Left forelimb (tissue), 1 donor: ENCODE data around the gene ECEL1.

Source experiments
- DNase-seq: peaks from one replicate; pipeline ENCODE4 v3.0.0-alpha.2; 2018; ENCODE audit warnings: low spot score

Gene ECEL1

DNA sequence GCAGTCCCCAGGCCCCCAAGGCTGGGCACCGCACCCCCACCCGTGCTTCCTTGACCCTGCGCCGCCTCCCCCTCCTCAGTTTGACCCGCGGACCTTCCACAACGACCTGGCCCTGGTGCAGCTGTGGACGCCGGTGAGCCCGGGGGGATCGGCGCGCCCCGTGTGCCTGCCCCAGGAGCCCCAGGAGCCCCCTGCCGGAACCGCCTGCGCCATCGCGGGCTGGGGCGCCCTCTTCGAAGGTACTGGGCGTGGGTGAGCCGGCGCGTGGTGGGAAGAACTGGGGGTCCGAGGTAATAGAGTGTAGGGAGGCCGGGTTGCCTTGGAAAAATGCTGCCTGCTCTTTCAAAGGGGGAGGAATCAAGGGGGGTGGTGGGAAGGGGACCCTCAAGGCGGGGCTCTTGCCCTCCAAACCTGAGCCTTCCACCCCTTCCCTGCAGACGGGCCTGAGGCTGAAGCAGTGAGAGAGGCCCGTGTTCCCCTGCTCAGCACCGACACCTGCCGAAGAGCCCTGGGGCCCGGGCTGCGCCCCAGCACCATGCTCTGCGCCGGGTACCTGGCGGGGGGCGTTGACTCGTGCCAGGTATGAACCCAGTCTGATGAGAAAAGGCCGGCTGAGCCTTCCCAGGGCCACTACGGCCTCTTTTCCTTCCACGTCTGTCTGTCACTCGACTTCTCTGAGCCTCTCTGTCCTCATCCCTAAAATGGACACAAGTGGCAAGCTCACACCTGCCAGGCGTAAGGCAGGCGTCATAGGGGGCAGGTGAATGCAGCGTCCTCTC is 35.2 kb upstream of the ECEL1 start:
- no peak for DNase-seq

DNA sequence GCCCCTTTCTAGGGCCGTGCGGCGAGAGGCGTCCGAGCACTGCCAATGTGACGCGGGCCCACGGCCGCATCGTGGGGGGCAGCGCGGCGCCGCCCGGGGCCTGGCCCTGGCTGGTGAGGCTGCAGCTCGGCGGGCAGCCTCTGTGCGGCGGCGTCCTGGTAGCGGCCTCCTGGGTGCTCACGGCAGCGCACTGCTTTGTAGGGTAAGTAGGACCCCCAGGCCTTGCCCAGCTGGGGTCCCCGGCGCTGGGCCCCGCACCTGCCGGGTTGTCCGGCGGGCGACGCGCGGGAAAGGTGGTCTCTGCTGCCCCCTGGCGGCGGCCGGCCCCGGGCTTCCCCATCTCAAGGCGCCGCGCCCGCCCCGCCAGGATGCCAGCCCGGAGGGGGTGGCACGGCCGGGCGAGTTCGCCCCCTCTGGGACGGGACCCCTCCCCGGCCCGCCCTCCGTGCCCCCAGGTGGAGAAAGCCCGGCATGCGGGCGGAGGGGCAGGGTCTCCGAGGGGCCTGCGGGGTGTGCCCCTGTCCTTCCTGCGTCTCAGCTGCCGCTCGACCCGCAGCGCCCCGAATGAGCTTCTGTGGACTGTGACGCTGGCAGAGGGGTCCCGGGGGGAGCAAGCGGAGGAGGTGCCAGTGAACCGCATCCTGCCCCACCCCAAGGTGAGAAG is 34.5 kb upstream of the ECEL1 start:
- no peak for DNase-seq

DNA sequence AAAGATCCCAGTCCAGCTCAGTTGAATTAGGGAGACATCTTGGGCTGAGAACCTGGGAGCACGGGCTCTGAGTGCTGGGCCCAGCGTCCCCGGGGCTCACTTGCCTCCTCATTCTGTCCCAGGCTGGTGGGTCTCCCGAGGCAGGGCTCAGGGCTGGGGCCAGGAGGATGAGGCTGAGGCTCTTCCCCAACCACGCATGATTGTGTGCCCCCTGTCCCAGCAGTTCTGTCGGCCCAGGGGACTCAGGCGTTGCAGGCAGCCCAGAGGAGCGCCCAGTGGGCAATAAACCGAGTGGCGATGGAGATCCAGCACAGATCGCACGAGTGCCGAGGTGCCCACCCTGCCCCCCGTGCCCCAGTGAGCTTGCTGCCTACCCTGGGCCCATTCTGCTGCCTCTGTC is 33.5 kb upstream of the ECEL1 start:
- no peak for DNase-seq

DNA sequence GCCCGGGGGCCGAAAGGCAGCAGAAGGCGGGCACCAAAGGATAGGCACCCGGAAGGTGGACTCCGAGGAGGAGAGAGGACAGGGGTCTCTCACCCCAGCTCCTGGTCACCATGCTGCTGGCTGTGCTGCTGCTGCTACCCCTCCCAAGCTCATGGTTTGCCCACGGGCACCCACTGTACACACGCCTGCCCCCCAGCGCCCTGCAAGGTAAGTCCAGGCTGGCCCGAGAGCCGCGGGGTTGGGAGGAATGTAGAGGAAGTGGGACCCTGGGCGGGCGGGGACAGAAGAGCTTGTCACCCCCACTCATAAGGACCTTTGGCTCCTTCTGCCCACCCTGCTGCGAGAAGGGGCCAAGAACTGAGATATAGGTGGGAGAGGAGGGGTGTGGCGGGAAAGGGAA is 32.9 kb upstream of the ECEL1 start:
- no peak for DNase-seq

DNA sequence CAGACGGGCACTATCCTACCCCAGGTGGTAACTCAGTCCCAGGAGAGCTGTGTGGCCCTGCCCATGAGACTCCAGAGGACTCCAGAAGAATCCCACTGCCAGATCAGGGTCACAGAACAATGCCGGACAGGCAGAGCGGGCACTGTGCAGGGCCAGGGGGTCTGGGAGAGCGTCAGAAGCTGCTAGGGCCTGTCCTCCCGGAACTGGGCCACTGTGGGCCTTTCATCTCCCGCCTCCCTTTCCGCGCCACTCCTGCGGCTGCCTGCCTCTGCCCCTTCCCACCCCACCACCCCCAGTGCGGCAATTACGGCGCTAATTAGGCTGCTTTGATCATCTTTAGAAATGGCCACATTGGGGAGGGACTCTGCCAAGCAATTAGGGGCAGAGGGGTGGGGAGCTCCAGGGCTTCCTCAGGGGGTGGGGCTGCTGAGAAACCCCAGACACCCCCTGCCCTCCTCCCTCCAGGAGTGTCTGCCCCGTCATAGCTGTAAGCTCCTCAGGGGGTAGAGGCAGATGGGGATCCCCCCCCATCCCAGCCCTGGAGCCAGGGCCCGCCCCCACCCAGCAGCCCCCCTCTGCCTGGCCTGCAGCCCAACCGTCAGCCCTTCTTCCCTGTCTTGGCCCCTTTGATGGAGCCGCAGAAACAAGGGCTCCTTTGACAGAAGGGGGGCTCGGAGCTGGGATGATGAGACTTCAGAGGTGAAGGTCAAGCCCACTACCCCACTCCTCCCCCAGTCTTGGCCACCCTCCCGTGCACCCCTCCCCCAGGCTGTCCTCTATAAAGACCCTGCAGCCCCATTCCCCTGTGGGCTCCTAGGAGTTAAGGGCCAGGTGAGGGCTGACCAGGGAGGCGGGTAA is 32.2 kb upstream of the ECEL1 start, which contains the start of gene PRSS56:
Gene PRSS56 (plus strand): TSS at position 808 of the 858 bp plus-strand sequence. CDS start 211 bp downstream, outside the sequence.
- no peak for DNase-seq

DNA sequence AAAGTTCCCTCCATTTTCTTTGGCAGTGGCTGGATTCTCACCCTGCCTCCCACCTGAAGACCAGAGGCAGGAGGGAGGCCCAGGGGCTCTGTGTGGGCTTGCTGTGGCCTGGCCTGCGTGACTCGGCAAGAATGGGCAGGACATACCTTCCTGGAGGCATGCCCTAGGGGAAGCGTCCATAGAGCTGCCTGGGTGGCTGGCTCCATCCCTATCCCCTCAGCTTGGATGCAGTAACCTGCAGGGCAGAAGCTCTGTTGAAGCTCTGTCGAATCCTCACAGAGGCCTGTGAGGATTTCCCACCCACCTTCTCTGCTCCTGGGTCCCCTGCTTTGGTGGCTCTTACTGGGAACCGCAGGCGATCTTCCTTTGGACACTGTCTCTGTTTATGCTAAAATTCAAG is 31.2 kb upstream of the ECEL1 start:
- DNase-seq = no peak

DNA sequence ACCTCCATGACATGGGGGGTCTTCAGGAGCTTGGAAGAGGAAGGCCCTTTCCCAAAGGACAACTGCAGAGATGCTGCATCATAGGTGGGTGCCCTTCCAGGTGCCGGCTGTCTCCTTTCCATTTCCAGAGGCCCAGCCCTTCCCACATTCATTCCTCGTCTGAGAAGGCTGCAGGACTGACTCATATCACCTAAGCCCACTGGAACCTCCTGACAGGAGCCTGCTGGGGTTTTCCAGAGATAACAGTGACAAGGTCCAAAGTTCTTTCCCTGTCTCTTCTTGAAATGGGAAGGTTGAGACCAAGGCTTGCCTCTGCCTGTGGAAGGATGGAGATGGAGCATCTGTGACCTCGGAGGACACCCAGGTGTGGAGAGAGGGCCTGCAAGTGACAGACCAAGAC is 28.9 kb upstream of the ECEL1 start:
- no peak for DNase-seq

DNA sequence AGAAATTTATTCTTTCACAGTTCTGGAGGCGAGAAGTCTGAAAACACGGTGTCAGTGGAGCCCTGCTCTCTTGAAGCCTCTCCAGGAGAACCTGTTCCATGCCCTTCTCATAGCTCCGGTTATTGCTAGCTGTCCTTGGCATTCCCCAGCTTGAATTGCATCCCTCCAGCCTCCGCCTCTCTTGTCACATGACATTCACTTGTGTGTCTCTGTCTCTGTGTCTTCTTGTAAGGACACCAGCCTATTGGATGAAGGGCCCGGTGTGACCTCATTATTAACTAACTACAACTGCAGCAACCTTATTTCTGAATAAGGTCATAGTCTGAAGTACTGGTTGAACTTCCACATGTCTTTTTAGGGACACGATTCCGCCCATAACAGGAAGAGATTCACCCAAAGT is 28.0 kb upstream of the ECEL1 start:
- no peak for DNase-seq

DNA sequence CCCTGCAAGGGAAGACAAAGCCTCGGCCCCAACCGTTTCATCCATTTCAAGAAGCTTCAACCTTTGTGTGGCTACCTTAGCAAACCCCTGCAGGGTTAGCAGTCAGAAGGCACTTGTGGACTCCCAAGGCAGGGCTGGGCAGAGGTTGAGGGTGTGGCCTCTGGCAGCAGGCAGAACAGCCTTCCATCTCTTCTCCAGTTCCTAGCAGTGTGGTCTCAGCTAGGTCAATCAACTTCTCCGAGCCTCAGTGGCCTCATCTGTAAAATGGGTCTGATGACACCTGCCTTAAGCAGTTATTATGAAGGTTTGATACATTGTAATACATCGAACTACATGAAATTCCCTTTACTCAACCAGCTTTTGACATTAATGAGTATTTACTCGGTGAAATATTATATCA is 25.7 kb upstream of the ECEL1 start:
- no peak for DNase-seq

DNA sequence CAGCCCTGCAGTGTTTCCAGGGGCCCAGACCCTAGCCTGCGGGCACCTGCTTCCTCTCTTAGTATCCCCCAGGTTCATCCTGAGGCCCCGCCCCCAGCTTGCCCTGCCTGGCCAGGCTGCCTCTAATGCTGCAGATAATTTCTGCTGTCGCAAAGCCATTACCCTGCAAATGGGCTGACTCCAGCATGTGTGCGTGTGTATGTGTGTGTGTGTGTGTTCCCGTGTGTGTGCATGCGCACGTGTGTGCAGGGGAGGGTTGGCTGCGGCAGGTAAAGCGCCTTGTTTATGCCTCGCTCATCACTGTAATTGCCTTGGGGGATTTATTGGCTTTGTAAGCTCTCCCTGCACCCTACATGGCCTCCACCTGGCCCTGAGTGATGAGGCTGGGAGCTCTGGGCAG is 25.0 kb upstream of the ECEL1 start:
- no peak for DNase-seq

DNA sequence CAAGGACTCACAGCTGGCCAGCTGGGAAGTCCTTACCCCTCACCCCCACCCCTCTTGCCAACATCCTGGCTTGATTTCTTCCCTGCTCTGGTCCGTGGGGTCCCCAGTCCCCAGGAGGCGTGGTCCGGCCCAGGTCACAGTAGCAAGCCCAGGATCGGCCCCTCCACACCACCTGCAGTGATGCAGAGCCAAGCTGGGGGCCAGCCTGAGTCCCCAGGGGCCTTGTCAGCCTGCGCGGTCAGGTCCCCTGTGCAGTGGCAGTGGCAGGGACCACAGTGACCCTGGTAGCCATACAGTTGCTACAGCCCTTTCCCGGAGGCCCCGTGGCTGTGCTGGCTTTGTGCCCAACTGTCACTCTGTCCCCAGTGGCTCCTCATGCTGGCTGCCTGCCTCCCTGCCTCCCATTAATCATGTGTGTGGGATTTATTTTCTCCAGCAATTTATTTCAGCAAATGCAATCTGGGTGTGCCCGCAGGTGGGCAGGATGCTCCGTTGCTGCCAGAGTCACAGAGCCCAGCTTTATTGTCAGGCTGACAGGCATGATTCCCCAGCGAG is 23.8 kb upstream of the ECEL1 start:
- DNase-seq = no peak

DNA sequence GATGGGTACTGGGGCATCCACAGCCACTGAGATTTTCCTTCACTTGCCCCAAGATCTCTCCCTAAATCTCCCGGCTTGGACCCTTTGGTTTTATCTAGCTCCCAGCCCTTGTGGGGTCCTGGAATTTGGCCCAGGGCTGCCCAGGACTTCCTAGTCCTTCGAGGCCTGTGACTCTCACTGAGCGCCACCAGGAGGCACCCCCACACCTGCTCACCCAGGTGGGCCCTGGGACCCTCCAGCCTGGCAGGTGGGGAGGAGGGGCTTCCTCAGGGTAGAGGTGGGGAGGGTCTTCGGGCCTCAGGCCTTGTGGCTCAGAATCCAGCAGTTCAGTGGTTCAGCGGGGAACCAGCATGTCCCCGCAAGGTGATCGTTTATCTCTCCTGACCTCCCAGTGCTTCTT is 20.6 kb upstream of the ECEL1 start:
- no peak for DNase-seq

DNA sequence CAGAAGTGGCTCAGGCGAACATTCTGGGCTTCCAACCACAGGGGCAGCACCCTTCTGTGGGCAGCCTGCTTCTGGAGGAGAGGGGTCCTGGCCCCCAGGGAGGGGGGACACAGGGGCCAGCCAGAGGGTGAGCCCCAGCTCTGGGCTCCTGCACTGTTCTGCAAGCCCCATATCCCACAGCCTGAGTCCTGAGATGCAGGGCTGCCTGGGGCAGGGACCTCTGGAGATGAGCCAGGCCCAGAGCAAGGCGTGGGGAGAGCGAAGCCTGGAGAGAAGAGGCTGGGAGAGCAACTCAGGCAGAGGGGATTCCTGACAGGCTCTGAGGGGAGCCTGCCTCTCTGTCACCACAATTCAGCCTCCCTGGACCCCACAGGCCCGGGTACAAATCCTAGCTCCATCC is 19.1 kb upstream of the ECEL1 start:
- DNase-seq = no peak

DNA sequence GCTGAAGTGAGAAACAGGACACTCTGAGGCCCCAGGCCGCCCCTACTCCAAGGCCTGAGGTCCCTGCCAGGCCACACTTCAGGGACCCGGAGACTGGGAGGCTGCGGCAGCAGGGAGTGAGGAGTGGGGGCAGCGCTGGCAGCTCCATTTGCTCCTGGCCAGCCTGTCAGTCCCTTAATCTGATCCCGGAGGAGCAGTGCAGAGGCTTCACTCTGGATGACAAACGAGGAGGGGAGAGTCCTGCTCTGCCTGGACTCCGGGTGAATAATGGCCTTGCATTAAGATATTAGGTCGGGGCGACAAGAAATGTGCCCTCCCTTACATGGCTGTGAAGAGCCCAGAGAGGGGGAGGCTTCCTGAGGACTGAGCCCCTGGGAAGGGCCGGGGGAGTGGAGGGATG is 18.2 kb upstream of the ECEL1 start:
- no peak for DNase-seq

DNA sequence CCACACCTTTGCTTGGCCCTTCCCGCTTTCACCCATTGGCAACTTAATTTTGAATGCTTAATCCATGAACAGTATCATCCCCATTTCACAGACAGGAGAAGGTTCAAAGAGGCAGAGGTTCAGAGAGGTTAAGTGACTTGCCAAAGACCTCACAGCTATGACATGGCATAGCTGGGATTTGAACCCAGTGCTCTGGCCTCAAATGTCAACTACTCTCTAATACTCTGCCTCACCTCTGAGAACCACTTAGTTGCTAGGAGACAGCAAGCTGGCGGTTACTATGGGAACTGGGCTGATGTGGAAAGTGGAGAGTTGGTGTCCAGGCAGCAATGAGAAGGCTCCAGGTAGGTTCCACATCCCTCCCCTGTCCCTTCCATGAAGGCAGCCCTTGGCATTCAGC is 16.8 kb upstream of the ECEL1 start:
- no peak for DNase-seq

DNA sequence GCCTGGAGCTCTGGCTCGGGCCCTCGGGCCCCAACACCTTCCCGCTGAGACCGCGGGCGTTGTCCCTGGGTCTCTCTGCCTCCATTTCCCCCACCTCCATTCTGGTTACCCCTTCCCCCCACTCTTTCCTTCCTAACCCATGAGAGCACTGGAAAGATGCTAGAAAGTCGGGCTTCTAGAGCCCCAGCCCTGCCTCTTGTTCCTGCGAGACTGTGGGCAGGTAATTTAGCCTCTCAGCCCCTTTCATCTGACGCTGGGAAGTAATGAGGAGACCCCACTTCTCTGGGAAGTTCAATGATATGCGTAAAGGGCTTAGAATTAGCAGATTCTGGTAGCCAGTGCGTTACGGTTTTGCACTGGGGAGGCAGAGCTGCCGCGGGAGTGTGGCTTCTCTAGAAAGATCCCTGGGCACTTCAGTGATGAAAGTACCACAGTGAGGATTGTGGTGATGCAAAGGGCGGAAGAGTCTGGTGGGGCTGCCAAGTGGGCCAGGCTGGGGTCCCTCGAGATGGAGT is 16.2 kb upstream of the ECEL1 start:
- DNase-seq = no peak

DNA sequence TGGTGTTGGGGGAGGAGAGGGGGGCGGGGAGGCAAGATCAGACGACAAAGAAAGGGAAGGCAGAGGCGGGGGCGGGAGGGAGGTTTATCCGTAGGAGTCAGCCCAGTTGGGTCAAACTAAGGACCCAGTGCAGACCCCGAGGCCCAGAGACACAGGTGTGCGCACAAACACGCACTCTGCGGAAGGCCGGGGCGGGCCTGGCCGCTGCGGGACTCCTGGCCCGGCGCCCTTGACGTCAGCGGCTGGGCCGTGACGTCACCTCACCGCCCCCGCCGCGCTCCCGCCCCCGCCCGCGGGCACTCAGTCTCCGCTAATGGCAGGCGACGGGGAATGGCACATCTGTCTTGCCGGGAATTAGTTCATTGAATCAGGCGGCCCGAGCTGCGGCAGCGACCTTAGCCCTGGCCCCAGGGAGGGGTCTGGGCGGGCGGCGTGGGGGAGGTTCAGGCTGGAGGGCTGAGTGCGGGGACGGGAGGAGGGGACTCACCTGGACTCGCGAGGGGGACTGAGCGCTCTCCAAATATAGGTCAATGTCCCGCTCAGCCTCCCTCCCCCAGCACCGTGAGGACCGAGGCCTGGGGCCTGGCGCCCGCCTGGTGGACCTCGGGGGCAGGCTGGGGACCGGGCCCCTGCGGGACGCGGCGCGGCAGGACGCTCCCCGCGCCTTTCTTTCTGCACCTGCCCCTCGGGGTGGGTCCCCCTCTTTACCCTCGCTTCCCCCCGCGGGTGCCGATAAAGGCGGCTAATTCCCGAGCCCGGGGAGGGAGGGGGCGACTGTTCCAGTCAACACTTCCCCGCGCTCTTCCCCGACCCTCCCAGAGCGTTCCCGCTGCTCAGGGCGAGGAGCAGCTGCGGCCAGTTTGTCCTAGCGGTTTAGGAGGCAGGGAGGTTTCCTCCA is 15.5 kb upstream of the ECEL1 start:
- no peak for DNase-seq

DNA sequence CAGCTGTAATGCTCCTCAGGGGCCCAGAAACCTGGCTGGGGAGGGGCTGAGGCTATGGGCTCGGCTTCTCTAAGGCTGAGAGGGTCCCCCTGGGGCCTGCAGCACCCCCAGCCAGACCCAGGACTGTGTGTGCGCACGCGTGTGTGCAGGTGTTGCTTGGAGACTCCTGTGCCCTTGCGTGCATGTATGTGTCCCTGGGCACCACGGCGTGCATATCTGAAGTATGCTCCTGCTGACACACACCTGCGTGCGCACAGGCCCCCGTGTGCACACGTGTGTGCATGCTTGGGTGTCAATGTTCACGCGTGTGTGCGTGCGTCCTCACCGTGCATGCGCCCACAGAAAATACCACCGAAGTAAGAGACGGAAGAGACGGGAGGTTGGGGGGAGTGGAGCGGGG is 14.9 kb upstream of the ECEL1 start:
- DNase-seq = no peak

DNA sequence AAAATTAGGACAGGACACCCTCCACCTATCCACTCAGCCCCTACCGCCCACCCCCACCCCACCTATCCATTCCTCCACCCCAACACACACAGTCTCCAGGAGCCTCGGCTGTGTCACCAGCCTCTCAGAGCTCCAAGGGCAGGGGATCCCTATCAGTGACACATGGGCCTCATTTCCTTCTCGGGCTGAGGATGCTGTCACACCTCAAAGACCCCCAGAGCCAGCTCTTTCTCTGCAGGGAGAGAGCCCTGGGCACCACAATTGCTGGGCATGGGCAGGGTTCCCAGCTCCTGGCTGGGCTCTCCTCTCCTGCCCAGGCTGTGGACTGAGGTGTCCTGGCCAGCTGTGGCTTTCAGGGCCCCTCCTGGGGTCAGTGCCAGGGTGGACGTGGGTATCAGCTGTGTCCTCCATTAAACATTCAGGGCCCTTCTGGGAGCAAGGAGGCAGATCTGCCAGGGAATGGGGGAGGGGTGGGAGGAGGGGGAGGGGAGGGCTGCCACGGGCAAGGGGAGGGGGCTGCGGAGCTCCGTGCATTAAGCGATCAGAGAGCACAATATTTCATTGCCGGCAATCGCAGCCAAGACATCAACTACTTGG is 14.3 kb upstream of the ECEL1 start:
- DNase-seq = no peak

DNA sequence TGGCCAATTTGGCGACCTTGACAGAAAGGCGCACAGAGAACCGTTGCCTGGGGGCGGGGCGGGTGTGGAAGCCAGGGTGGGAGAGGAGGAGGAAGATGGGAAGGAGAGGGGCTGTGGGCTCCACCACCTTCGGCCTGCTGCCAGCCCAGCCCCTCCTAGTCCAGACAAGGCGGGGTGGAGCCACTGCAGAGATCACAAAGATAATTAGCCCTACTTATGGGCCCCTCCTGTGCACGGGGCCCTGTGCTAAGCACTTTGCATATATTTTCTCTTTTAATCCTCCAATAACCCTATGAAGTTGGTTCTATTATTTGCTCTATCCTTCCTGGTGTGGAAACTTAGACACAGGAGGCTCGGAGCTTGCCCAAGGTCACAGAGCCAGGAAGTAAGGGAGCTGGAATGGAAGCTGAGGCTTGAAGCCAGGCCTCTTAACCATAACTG is 13.7 kb upstream of the ECEL1 start:
- DNase-seq = no peak

DNA sequence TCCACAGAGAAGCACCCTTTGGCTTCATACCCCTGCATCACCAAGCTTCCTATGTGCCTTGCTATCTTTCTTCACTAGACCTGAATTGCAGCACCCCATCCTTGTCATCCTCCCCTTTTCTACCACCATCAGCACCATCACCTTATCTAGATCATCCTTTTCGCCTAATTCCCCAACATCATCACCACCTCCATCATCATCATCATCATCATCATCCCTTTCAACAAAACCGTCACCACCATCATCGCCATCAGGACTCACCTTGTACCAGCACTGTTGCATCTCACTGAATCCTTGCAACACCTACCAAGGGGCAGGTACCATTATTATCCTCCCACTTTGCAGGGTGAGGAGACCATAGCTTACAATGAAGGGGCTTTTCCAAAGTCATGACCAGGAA is 10.8 kb upstream of the ECEL1 start:
- DNase-seq = no peak
